RCC 7860 (cell line): Measurements from ENCODE around the gene GMFB.
"Not testable (repeated sequence)": the region's sequence is repeated elsewhere in the genome, so short reads cannot be mapped to it uniquely, and the experiment has no call there.

Experiments
- DNase-seq: peaks from one replicate; pipeline ENCODE4 v3.0.0-alpha.2; 2015; ENCODE audit warnings: low spot score
- FAIRE-seq: peaks from 2 replicates; lab custom pipeline; 2012; peaks lifted over from hg19 to GRCh38; lab: Jason Lieb, UNC

GMFB gene

GRCh38 chr14:54462048-54462447 lies 26.7 kb downstream of the GMFB start:
- FAIRE-seq, result no peak
- DNase-seq, result no peak

GRCh38 chr14:54459106-54459505 lies 29.7 kb downstream of the GMFB start:
- DNase-seq (no peak), FAIRE-seq (no peak)

- DNase-seq, FAIRE-seq: not testable (repeated sequence)
Observed at GRCh38 chr14:54458536-54458935, 30.2 kb downstream of the GMFB start.

GRCh38 chr14:54457609-54457996 lies 31.2 kb downstream of the GMFB start:
- DNase-seq (no peak), FAIRE-seq (no peak)

GRCh38 chr14:54456820-54457608 lies 31.8 kb downstream of the GMFB start:
- not testable (repeated sequence) for DNase-seq, FAIRE-seq

GRCh38 chr14:54455363-54455762 lies 33.4 kb downstream of the GMFB start:
- DNase-seq, result no peak
- no peak for FAIRE-seq

GRCh38 chr14:54453990-54454389 lies 34.8 kb downstream of the GMFB start:
- FAIRE-seq, result not testable (repeated sequence)

GRCh38 chr14:54453252-54453651 lies 35.5 kb downstream of the GMFB start:
- DNase-seq (no peak), FAIRE-seq (no peak)

More at GRCh38 chr14:54453990-54454389, 34.8 kb downstream of the GMFB start:
- DNase-seq, result not testable (repeated sequence)

GRCh38 chr14:54451961-54452360 lies 36.8 kb downstream of the GMFB start:
- DNase-seq (no peak), FAIRE-seq (no peak)

GRCh38 chr14:54451121-54451601 lies 37.6 kb downstream of the GMFB start:
- DNase-seq (no peak), FAIRE-seq (no peak)

GRCh38 chr14:54450535-54450934 lies 38.2 kb downstream of the GMFB start:
- FAIRE-seq (no peak), DNase-seq (no peak)

GRCh38 chr14:54447231-54447692 lies 41.5 kb downstream of the GMFB start:
- FAIRE-seq (no peak), DNase-seq (no peak)

- FAIRE-seq (no peak), DNase-seq (no peak)
Observed at GRCh38 chr14:54446161-54446693, 42.6 kb downstream of the GMFB start.

- FAIRE-seq (no peak), DNase-seq (no peak)
Observed at GRCh38 chr14:54444681-54445080, 44.1 kb downstream of the GMFB start.

- FAIRE-seq, result no peak
- DNase-seq, result no peak
Observed at GRCh38 chr14:54443981-54444380, 44.8 kb downstream of the GMFB start.

- DNase-seq, FAIRE-seq: not testable (repeated sequence)
Observed at GRCh38 chr14:54442961-54443360, 45.8 kb downstream of the GMFB start.

GRCh38 chr14:54440873-54441868 lies 47.6 kb downstream of the GMFB start, which contains the start of gene CNIH1:
CNIH1 (minus strand) TSS chr14:54441374; CDS start chr14:54441327, 47 bp downstream.
- no peak for FAIRE-seq
- DNase-seq, result peak; percentile 61

GRCh38 chr14:54440476-54440872 lies 48.3 kb downstream of the GMFB start:
- DNase-seq (no peak), FAIRE-seq (no peak)

- FAIRE-seq (no peak), DNase-seq (no peak)
Observed at GRCh38 chr14:54440037-54440436, 48.7 kb downstream of the GMFB start.

GRCh38 chr14:54438703-54439102 lies 50.1 kb downstream of the GMFB start:
- DNase-seq (no peak), FAIRE-seq (no peak)

GRCh38 chr14:54437954-54438353 lies 50.8 kb downstream of the GMFB start:
- not testable (repeated sequence) for FAIRE-seq, DNase-seq
